Measurements from ENCODE around the gene PHF13.

PHF13 gene

GRCh38 chr1:6666696-6667095, 53.2 kb downstream of the PHF13 start:
- ATAC-seq (ENCODE audit: low read depth) (no peak), DNase-seq (ENCODE audit: low spot score) (no peak)
- no peaks in the 10 kb centered on the region for H3K4me1 ChIP-seq (ENCODE audit: insufficient read depth, poor library complexity, severe bottlenecking)
- no peak for TF ChIP-seq CTCF (IDR thresholded peaks at IDR 0.05; ENCODE audit: poor library complexity, severe bottlenecking)
- no peaks in the 10 kb centered on the region for H3K27me3 ChIP-seq (ENCODE audit: insufficient read depth, poor library complexity, severe bottlenecking)
- no peak overlapping the region for H3K27ac ChIP-seq (ENCODE audit: poor library complexity, severe bottlenecking)
- H3K36me3 ChIP-seq (ENCODE audit: low read depth), result peaks cover 46% of the 10 kb centered on the region
- no peak overlapping the region for H3K4me3 ChIP-seq (ENCODE audit: severe bottlenecking)
- no peaks in the 10 kb centered on the region for H3K9me3 ChIP-seq (ENCODE audit: severe bottlenecking)

GRCh38 chr1:6667139-6667538, 53.6 kb downstream of the PHF13 start:
- H3K36me3 ChIP-seq (ENCODE audit: low read depth), result peaks cover 50% of the 10 kb centered on the region
- no peaks in the 10 kb centered on the region for H3K4me1 ChIP-seq (ENCODE audit: insufficient read depth, poor library complexity, severe bottlenecking)
- ATAC-seq (ENCODE audit: low read depth), result no peak
- no peaks in the 10 kb centered on the region for H3K27me3 ChIP-seq (ENCODE audit: insufficient read depth, poor library complexity, severe bottlenecking)
- no peak for DNase-seq (ENCODE audit: low spot score)
- H3K27ac ChIP-seq (ENCODE audit: poor library complexity, severe bottlenecking), result no peak overlapping the region
- no peak for TF ChIP-seq CTCF (IDR thresholded peaks at IDR 0.05; ENCODE audit: poor library complexity, severe bottlenecking)
- H3K9me3 ChIP-seq (ENCODE audit: severe bottlenecking), result no peaks in the 10 kb centered on the region
- H3K4me3 ChIP-seq (ENCODE audit: severe bottlenecking), result no peak overlapping the region

- H3K9me3 ChIP-seq (ENCODE audit: severe bottlenecking), result no peaks in the 10 kb centered on the region
- no peak overlapping the region for H3K4me3 ChIP-seq (ENCODE audit: severe bottlenecking)
- no peaks in the 10 kb centered on the region for H3K27me3 ChIP-seq (ENCODE audit: insufficient read depth, poor library complexity, severe bottlenecking)
- no peak for DNase-seq (ENCODE audit: low spot score)
- no peaks in the 10 kb centered on the region for H3K4me1 ChIP-seq (ENCODE audit: insufficient read depth, poor library complexity, severe bottlenecking)
- H3K27ac ChIP-seq (ENCODE audit: poor library complexity, severe bottlenecking), result no peak overlapping the region
- TF ChIP-seq CTCF (IDR thresholded peaks at IDR 0.05; ENCODE audit: poor library complexity, severe bottlenecking), result no peak
- peaks cover 56% of the 10 kb centered on the region for H3K36me3 ChIP-seq (ENCODE audit: low read depth)
- ATAC-seq (ENCODE audit: low read depth), result no peak
Observed at GRCh38 chr1:6668503-6668902, 55.0 kb downstream of the PHF13 start.

- H3K27me3 ChIP-seq (ENCODE audit: insufficient read depth, poor library complexity, severe bottlenecking), result no peaks in the 10 kb centered on the region
- DNase-seq (ENCODE audit: low spot score), result no peak
- TF ChIP-seq CTCF (IDR thresholded peaks at IDR 0.05; ENCODE audit: poor library complexity, severe bottlenecking), result no peak
- H3K36me3 ChIP-seq (ENCODE audit: low read depth), result peaks cover 56% of the 10 kb centered on the region
- no peaks in the 10 kb centered on the region for H3K4me1 ChIP-seq (ENCODE audit: insufficient read depth, poor library complexity, severe bottlenecking)
- H3K27ac ChIP-seq (ENCODE audit: poor library complexity, severe bottlenecking), result no peak overlapping the region
- H3K4me3 ChIP-seq (ENCODE audit: severe bottlenecking), result no peak overlapping the region
- ATAC-seq (ENCODE audit: low read depth), result no peak
- no peaks in the 10 kb centered on the region for H3K9me3 ChIP-seq (ENCODE audit: severe bottlenecking)
Observed at GRCh38 chr1:6672558-6672957, 59.0 kb downstream of the PHF13 start.

All from RWPE2 (cell line).